ENCODE results near the gene DYSF.

The DYSF gene

DNA sequence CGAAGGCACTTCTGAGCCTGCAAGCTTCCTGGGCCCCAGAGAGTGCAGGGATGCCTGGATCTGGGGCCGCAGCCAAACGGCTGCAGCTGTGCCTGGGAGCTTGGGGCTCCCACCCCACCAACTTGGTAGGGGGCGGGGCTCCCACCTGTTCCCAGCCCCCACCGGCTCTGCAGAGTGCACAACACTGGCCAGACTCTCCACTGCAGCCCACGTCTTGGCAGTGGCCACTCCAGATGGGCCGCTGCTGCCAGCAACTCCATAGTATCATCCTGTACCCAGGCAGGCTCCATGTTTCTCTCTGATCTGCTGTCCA is 9.9 kb downstream of the DYSF start:
- Histone ChIP-seq H3K9me3 (ENCODE audit: control insufficient read depth, insufficient read depth, low read length) (no peaks in the 10 kb centered on the region), H3K27ac (ENCODE audit: low read length) (no peak overlapping the region), H3K36me3 (ENCODE audit: control insufficient read depth, insufficient read depth, low read length) (no peaks in the 10 kb centered on the region), H3K4me3 (ENCODE audit: low read length) (no peak overlapping the region), H3K4me1 (ENCODE audit: control insufficient read depth, insufficient read depth, low read length) (peaks cover 5% of the 10 kb centered on the region; the same call in 1 of the 2 replicates), H3K27me3 (ENCODE audit: control insufficient read depth, insufficient read depth, low read length) (peaks cover 49% of the 10 kb centered on the region)
- WGBS (ENCODE audit: insufficient coverage, insufficient read length) = no CpG with 5 or more reads among the region's 7 CpGs
- DNase-seq (ENCODE audit: low read depth, low spot score) = no peak

DNA sequence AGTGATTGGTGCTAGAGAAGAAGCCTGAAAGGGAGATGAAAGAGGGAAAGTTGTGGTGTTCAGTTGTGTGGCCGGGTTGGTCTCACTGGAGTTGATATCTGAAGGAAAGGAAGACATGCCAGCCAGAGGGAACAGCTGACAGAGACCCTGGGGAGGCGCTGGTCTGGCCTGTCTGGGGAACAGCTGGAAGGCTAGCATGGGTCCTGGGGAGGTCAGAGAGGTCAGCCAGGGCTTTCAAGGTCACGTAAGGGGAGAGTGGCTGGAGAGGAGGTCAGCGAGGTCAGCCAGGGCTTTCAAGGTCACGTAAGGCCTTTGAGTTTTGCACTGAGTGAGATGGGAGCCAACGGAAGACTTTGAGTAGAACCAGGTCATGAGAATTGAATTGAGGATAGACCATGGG is 11.0 kb downstream of the DYSF start:
- Histone ChIP-seq H3K36me3 (ENCODE audit: control insufficient read depth, insufficient read depth, low read length) (no peaks in the 10 kb centered on the region), H3K4me3 (ENCODE audit: low read length) (no peak overlapping the region), H3K27me3 (ENCODE audit: control insufficient read depth, insufficient read depth, low read length) (peaks cover 49% of the 10 kb centered on the region), H3K4me1 (ENCODE audit: control insufficient read depth, insufficient read depth, low read length) (peaks cover 5% of the 10 kb centered on the region; the same call in 1 of the 2 replicates), H3K9me3 (ENCODE audit: control insufficient read depth, insufficient read depth, low read length) (no peaks in the 10 kb centered on the region), H3K27ac (ENCODE audit: low read length) (no peak overlapping the region)
- WGBS (ENCODE audit: insufficient coverage, insufficient read length) = no CpG with 5 or more reads among the region's 6 CpGs
- no peak for DNase-seq (ENCODE audit: low read depth, low spot score)

- H3K4me3 ChIP-seq (ENCODE audit: low read length) = no peak overlapping the region
- H3K4me1 ChIP-seq (ENCODE audit: control insufficient read depth, insufficient read depth, low read length) = peaks cover 5% of the 10 kb centered on the region; the same call in 1 of the 2 replicates
- H3K9me3 ChIP-seq (ENCODE audit: control insufficient read depth, insufficient read depth, low read length) = no peaks in the 10 kb centered on the region
- H3K36me3 ChIP-seq (ENCODE audit: control insufficient read depth, insufficient read depth, low read length) = no peaks in the 10 kb centered on the region
- DNase-seq (ENCODE audit: low read depth, low spot score) = no peak
- H3K27ac ChIP-seq (ENCODE audit: low read length) = no peak overlapping the region
- H3K27me3 ChIP-seq (ENCODE audit: control insufficient read depth, insufficient read depth, low read length) = peaks cover 49% of the 10 kb centered on the region
- no CpG with 5 or more reads among the region's 11 CpGs for WGBS (ENCODE audit: insufficient coverage, insufficient read length)
Measured at GRCh38 chr2:71465356-71465755, 12.0 kb downstream of the DYSF start.

GRCh38 chr2:71465961-71466300 is 12.6 kb downstream of the DYSF start:
- peak overlapping the region; percentile 34; the same call in 1 of the 2 replicates for H3K4me3 ChIP-seq (ENCODE audit: low read length)

DNA sequence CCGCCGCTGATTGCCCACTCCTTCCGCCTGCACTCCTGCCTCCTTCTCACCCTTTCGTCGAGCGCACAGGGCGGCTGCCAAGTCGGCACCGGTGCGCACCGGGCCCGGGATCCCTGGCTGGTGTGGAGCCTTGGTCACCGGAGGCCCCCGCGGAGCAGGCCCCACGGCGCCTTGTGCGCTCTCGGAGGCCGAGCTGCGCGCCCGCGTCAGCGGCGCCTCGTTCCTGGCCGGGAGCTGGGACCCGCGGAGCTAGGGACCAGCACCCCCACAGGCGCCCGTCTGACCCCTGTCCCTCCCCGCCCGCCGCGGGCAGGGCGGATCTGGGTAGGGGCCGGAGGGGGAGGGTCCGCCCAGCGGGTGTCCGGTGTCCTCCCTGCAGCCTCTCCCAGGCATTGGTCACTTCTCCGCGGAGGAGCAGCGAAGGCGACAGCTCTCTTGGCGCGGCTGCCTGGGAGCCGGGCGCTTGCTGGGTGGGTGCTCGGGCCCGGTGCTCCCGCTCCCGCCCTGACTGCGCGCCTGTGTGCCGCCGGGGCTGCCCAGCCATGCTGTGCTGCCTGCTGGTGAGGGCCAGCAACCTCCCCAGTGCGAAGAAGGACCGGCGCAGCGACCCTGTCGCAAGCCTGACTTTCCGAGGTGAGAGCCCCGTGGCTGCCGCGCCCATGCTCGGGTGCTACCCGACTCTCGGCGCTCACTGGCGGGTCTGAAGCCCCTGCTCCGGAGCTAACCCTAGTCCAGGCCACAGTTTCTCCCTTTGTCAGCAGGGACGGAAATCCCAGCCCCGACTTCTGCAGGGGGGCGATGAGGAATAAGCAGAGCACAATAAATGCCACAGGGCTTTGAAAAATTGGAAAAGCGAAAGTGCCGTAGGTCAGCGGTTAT is 13.2 kb downstream of the DYSF start:
- no CpG with 5 or more reads among the region's 78 CpGs for WGBS (ENCODE audit: insufficient coverage, insufficient read length)

More at GRCh38 chr2:71465961-71466300, 12.6 kb downstream of the DYSF start:
- Histone ChIP-seq H3K4me1 (ENCODE audit: control insufficient read depth, insufficient read depth, low read length) (peaks cover 4% of the 10 kb centered on the region; the same call in 1 of the 2 replicates), H3K9me3 (ENCODE audit: control insufficient read depth, insufficient read depth, low read length) (no peaks in the 10 kb centered on the region), H3K27me3 (ENCODE audit: control insufficient read depth, insufficient read depth, low read length) (peaks cover 49% of the 10 kb centered on the region), H3K36me3 (ENCODE audit: control insufficient read depth, insufficient read depth, low read length) (no peaks in the 10 kb centered on the region), H3K27ac (ENCODE audit: low read length) (no peak overlapping the region)
- no peak for DNase-seq (ENCODE audit: low read depth, low spot score)
- WGBS (ENCODE audit: insufficient coverage, insufficient read length) = no CpG with 5 or more reads among the region's 23 CpGs

DNA sequence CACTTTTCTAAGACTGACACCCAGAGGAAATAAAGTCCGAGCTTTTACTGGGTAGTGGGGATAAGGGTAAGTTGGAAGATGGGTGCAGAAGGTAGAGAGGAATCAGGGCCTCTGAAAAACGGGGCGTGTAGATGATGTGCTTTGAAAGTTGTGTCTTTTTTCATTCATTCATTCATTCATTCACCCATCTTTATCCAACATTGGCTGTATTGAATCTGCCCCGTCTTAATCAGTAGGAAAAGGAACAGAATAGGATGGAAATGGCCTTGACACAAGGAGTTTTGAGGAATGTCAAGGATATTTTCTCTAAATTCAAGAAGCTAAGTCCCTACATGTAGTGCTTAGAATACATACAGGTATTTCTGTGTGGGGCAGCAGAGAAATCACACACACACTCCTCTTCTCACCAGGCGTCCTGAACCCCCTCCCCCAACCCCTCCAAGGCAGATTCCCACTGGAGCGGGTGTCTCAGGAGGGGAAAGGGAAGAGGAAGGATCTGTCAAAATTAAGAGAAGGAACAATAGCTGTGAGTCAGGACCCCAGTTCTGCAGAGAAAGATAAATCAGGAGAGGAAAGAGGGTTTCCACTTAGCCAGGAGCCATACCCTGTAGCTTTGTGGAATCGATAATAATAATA is 13.9 kb downstream of the DYSF start:
- Histone ChIP-seq H3K27me3 (ENCODE audit: control insufficient read depth, insufficient read depth, low read length) (peaks cover 44% of the 10 kb centered on the region), H3K4me1 (ENCODE audit: control insufficient read depth, insufficient read depth, low read length) (peaks cover 2% of the 10 kb centered on the region; the same call in 1 of the 2 replicates), H3K4me3 (ENCODE audit: low read length) (peak overlapping the region; percentile 34; the same call in 1 of the 2 replicates), H3K36me3 (ENCODE audit: control insufficient read depth, insufficient read depth, low read length) (no peaks in the 10 kb centered on the region), H3K27ac (ENCODE audit: low read length) (no peak overlapping the region), H3K9me3 (ENCODE audit: control insufficient read depth, insufficient read depth, low read length) (no peaks in the 10 kb centered on the region)
- DNase-seq (ENCODE audit: low read depth, low spot score) = no peak
- WGBS (ENCODE audit: insufficient coverage, insufficient read length) = no CpG with 5 or more reads among the region's 7 CpGs

More for the DNA sequence above, 13.2 kb downstream of the DYSF start:
- no peak for DNase-seq (ENCODE audit: low read depth, low spot score)
- peak overlapping the region; percentile 34; the same call in 1 of the 2 replicates for H3K4me3 ChIP-seq (ENCODE audit: low read length)
- H3K36me3 ChIP-seq (ENCODE audit: control insufficient read depth, insufficient read depth, low read length) = no peaks in the 10 kb centered on the region
- no peak overlapping the region for H3K27ac ChIP-seq (ENCODE audit: low read length)
- H3K27me3 ChIP-seq (ENCODE audit: control insufficient read depth, insufficient read depth, low read length) = peaks cover 45% of the 10 kb centered on the region
- no peaks in the 10 kb centered on the region for H3K9me3 ChIP-seq (ENCODE audit: control insufficient read depth, insufficient read depth, low read length)
- H3K4me1 ChIP-seq (ENCODE audit: control insufficient read depth, insufficient read depth, low read length) = peaks cover 2% of the 10 kb centered on the region; the same call in 1 of the 2 replicates

GRCh38 chr2:71468279-71469015 is 15.1 kb downstream of the DYSF start:
- Histone ChIP-seq H3K4me1 (ENCODE audit: control insufficient read depth, insufficient read depth, low read length) (peaks cover 2% of the 10 kb centered on the region; the same call in 1 of the 2 replicates), H3K9me3 (ENCODE audit: control insufficient read depth, insufficient read depth, low read length) (no peaks in the 10 kb centered on the region), H3K27me3 (ENCODE audit: control insufficient read depth, insufficient read depth, low read length) (peaks cover 41% of the 10 kb centered on the region), H3K4me3 (ENCODE audit: low read length) (no peak overlapping the region), H3K27ac (ENCODE audit: low read length) (no peak overlapping the region), H3K36me3 (ENCODE audit: control insufficient read depth, insufficient read depth, low read length) (no peaks in the 10 kb centered on the region)
- WGBS (ENCODE audit: insufficient coverage, insufficient read length) = no CpG with 5 or more reads among the region's 11 CpGs
- DNase-seq (ENCODE audit: low read depth, low spot score) = no peak

DNA sequence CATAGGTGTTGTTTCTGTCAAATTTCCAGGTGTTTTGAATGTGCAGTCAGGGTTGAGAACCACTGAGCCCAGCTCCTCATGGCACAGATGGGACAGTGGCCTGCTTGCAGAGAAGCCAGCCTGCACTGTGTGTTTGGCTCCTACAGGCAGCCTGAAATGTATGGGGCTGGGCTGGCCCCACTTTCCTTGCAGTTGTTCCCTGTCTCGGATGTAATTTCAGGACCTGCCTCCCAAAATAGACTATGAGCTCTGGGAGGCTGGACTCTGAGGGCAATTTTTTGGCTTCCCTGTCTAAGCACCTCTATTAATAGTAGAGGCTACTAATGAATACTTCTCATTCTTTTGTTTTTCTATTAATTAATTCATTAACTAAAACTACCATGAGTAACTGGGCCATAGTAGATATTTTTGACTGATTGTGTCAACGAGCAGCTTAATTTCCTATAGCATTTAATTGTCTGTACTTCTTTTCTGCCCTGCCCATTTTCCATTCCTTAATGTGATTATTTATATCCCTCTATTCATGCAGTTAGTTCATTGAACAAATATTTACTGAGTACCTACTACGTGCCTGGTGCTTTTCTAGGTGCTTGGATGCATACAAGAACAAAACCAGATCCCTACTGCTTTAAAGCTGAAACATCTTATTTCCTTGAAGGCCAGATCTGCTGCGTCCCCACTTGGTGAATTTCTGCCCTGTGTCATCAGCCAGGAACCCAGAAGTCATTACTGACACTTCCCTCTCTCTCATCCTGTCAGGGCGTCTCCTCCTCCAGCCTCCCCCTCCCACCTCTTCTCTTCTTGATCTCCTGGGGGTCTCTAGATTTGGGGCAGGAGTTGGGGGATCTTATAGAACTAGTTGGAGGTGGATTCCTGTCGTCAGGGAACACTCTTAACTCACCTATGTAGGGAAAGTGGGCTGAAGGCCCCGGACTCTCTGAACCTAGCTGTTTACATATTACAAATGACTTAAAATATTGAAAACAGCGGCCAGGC is 16.3 kb downstream of the DYSF start:
- Histone ChIP-seq H3K27me3 (ENCODE audit: control insufficient read depth, insufficient read depth, low read length) (peaks cover 32% of the 10 kb centered on the region), H3K27ac (ENCODE audit: low read length) (no peak overlapping the region), H3K36me3 (ENCODE audit: control insufficient read depth, insufficient read depth, low read length) (no peaks in the 10 kb centered on the region), H3K9me3 (ENCODE audit: control insufficient read depth, insufficient read depth, low read length) (no peaks in the 10 kb centered on the region), H3K4me1 (ENCODE audit: control insufficient read depth, insufficient read depth, low read length) (peaks cover 2% of the 10 kb centered on the region; the same call in 1 of the 2 replicates), H3K4me3 (ENCODE audit: low read length) (no peak overlapping the region)
- no peak for DNase-seq (ENCODE audit: low read depth, low spot score)
- WGBS (ENCODE audit: insufficient coverage, insufficient read length) = no CpG with 5 or more reads among the region's 8 CpGs

DNA sequence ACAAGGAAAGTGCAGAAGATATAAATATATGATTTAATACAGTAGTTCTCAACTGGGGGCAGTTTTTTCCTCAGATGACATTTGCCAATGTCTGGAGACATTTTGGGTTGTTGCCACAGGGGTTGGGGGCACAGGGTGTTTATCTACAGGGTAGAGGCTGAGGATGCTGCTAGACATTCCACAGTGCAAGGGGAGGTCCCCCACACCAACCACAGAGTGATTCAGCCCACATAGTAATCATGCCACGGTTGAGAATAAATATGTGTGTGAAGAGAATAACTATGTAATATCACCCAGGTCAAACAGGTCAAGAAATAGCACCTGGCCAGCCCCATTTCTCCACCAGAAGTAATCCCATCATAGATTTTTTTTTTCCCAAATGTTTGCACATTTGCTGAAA is 17.9 kb downstream of the DYSF start:
- DNase-seq (ENCODE audit: low read depth, low spot score) = no peak
- WGBS (ENCODE audit: insufficient coverage, insufficient read length) = no CpG with 5 or more reads among the region's 1 CpG
- peaks cover 17% of the 10 kb centered on the region for H3K27me3 ChIP-seq (ENCODE audit: control insufficient read depth, insufficient read depth, low read length)
- H3K27ac ChIP-seq (ENCODE audit: low read length) = no peak overlapping the region
- H3K4me1 ChIP-seq (ENCODE audit: control insufficient read depth, insufficient read depth, low read length) = no peaks in the 10 kb centered on the region
- no peak overlapping the region for H3K4me3 ChIP-seq (ENCODE audit: low read length)
- H3K36me3 ChIP-seq (ENCODE audit: control insufficient read depth, insufficient read depth, low read length) = no peaks in the 10 kb centered on the region
- H3K9me3 ChIP-seq (ENCODE audit: control insufficient read depth, insufficient read depth, low read length) = no peaks in the 10 kb centered on the region

Data from iPS DF 6.9 (cell line).